Central memory CD8-positive, alpha-beta T cell (primary cell): ENCODE results near the gene CAP2.

ENCODE experiments used
- ATAC-seq: fragments of 150-1000 bp; cut with Tn5 transposase; replicated peaks from 2 replicates; pipeline ENCODE4 v1.10.0; 2022; ENCODE audit warnings: mild to moderate bottlenecking, moderate FRiP score, moderate number of reproducible peaks; ENCODE audit not compliant: poor library complexity, severe bottlenecking; ENCODE audit errors: extremely low read depth
- DNase-seq, 2 donors: peaks; one replicate each; pipeline ENCODE4 v3.0.0; 2021; ENCODE audit warnings: low spot score in 2 of 2
- H3K27ac Mint-ChIP-seq: one replicate; pipeline ENCODE4 v1.8.0; 2022; ENCODE audit warnings: low read depth, mild to moderate bottlenecking, moderate library complexity, mixed read lengths
- H3K27me3 Mint-ChIP-seq: one replicate; pipeline ENCODE4 v1.8.0; 2022; ENCODE audit warnings: mixed read lengths
- H3K36me3 Mint-ChIP-seq: one replicate; pipeline ENCODE4 v1.8.0; 2022; ENCODE audit warnings: mild to moderate bottlenecking, moderate library complexity, mixed read lengths; ENCODE audit not compliant: insufficient read depth
- H3K4me1 Mint-ChIP-seq: one replicate; pipeline ENCODE4 v1.8.0; 2022; ENCODE audit warnings: mixed read lengths
- H3K4me3 Mint-ChIP-seq: one replicate; pipeline ENCODE4 v1.8.0; 2022; ENCODE audit warnings: mild to moderate bottlenecking, moderate library complexity, mixed read lengths
- H3K9me3 Mint-ChIP-seq: one replicate; pipeline ENCODE4 v1.8.0; 2022; ENCODE audit warnings: mixed read lengths

The CAP2 gene

DNA sequence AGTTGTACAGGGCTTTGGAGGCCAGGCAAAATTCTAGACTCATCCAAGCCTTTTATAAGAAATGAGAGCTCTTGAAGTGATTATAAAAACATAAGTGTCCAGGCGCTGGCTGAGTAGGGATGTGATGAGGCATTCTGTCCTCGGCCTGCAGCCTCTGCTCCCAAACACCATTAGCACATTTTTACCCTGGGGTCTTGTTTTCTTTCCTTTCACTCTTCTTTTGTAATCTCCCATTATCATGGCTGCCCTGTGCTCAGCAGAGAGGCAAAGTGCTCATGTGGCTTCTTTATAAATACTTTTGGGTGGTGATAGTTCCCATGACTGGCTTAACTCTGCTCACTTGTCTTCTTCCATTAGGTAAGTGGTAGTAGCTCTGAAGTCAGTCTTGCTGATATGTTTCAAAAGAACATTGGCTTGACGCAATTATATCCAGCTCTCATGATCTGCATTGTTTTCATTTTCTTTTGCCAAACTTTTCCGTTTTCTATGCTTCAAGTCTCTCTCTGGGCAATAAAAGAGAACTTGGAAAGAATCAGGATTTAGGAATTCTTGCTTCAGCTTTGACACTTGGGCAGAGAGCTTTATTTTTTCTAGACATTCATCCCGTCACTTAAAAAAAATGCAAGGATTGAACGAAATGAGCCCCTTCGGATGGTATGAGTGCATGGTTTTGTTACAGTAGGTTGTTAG lies 61.1 kb downstream of the CAP2 start:
- H3K27me3 Mint-ChIP-seq, result peaks cover 70% of the 10 kb centered on the region

DNA sequence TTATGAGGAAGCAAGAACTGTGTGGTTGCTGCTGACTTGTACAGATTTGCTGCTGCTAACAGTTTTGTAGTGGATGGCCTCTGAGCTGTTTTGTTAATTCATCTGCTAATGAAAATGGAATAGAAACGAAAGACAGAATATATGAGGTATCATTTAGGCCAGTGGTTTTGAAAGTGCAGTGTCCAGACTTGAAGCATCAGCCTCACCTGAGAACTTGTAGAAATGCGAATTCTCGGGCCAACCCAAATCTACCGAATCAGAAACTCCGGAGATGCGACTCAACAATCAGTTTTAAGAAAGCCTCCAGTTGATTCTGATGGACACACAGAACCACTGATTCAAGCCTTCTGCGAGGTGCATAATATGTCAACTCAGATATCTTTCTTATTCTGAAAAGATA lies 62.5 kb downstream of the CAP2 start:
- H3K27ac Mint-ChIP-seq, result no peak overlapping the region
- ATAC-seq, result no peak
- H3K4me1 Mint-ChIP-seq, result no peaks in the 10 kb centered on the region

More for the DNA sequence above, 61.1 kb downstream of the CAP2 start:
- Mint-ChIP-seq H3K9me3 (no peaks in the 10 kb centered on the region), H3K4me3 (no peak overlapping the region), H3K36me3 (no peaks in the 10 kb centered on the region), H3K4me1 (no peaks in the 10 kb centered on the region), H3K27ac (no peak overlapping the region)
- ATAC-seq (no peak), DNase-seq (no peak)

DNA sequence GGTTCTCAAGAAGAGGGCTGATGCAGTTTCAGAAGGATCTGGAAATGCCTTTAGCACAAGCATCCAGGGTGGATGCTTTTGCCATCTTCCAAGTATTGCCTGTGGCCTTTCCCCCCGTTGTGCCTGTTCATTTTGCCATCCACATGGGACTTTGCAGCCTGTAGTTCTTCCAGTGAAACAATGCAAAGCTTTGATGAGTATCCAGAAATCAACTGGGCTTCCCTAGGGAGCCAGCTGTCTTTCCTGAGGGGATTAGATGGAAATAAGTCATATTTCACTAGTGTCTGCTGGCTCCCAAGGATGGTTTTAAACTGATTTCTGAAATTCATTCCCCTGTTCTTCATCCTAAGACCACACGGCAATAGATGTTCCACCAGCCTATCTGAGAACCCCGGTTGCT lies 63.3 kb downstream of the CAP2 start:
- Mint-ChIP-seq H3K27ac (no peak overlapping the region), H3K4me1 (no peaks in the 10 kb centered on the region), H3K36me3 (no peaks in the 10 kb centered on the region), H3K4me3 (no peak overlapping the region), H3K27me3 (peaks cover 83% of the 10 kb centered on the region), H3K9me3 (no peaks in the 10 kb centered on the region)
- DNase-seq, result no peak
- no peak for ATAC-seq

More for the DNA sequence above, 62.5 kb downstream of the CAP2 start:
- H3K9me3 Mint-ChIP-seq, result no peaks in the 10 kb centered on the region
- H3K4me3 Mint-ChIP-seq, result no peak overlapping the region
- peaks cover 83% of the 10 kb centered on the region for H3K27me3 Mint-ChIP-seq
- no peak for DNase-seq
- no peaks in the 10 kb centered on the region for H3K36me3 Mint-ChIP-seq

DNA sequence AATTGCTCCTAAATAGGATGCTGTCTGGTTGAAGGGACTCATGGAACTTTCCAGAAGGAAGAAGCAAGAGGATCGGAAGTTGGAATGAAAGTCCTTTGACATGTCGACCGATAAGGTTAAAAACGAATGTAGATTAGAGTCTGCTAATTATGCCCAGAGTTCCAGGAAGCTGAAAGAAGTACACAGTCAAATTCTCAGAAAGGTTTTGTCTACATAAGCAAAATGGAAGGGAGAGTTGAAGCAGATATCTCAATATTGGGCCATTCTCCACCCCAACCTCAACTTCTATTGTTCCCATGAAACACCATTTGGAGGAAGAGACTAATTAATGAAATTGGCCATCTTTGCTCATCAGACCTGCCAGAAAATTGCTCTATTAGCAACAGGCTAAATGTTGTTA lies 64.0 kb downstream of the CAP2 start:
- no peak overlapping the region for H3K4me3 Mint-ChIP-seq
- H3K9me3 Mint-ChIP-seq, result no peaks in the 10 kb centered on the region
- H3K27me3 Mint-ChIP-seq, result peaks cover 78% of the 10 kb centered on the region
- H3K4me1 Mint-ChIP-seq, result no peaks in the 10 kb centered on the region
- H3K27ac Mint-ChIP-seq, result no peak overlapping the region
- no peaks in the 10 kb centered on the region for H3K36me3 Mint-ChIP-seq
- ATAC-seq, result no peak
- no peak for DNase-seq

DNA sequence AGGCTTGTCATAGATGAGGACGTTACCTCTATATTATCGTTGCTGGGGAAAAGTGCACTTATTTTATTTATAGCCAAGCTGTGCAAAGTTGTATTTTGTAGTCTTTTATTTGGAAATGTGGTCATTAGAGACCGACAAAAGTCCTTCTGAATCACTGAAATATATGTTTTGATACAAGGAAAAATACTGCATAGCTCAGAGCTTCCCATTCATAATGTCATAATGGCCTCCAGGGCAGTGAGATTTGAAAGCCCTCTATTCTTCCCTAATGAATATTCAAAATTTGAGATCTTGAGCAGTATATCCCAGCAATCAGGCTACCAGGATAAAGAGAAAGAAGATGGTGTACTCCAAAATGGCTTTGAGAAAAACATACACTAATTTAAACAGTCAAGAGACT lies 64.6 kb downstream of the CAP2 start:
- no peaks in the 10 kb centered on the region for H3K4me1 Mint-ChIP-seq
- H3K27me3 Mint-ChIP-seq, result peaks cover 72% of the 10 kb centered on the region
- no peak overlapping the region for H3K27ac Mint-ChIP-seq
- ATAC-seq, result no peak
- DNase-seq, result no peak
- no peak overlapping the region for H3K4me3 Mint-ChIP-seq
- H3K36me3 Mint-ChIP-seq, result no peaks in the 10 kb centered on the region
- no peaks in the 10 kb centered on the region for H3K9me3 Mint-ChIP-seq

DNA sequence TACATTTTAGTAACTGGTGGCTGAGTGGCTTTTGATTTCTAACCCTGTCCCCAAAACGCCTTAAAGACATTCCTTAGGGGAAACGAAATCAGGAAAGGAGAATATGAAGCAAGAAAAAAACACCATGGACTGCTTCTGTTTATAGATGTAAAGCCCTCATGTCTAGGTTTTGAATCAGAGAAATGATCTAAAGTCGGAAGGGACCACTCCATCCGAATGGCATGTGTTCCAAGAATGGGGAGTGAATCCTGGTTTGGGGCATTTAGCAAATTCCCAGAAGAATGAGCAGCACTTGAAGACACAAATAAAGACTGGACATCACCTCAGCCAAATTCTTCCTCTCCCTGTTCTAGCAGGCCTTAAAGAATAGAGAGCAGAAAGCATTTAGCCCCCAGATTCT lies 65.6 kb downstream of the CAP2 start:
- H3K27ac Mint-ChIP-seq, result no peak overlapping the region
- DNase-seq, result no peak

DNA sequence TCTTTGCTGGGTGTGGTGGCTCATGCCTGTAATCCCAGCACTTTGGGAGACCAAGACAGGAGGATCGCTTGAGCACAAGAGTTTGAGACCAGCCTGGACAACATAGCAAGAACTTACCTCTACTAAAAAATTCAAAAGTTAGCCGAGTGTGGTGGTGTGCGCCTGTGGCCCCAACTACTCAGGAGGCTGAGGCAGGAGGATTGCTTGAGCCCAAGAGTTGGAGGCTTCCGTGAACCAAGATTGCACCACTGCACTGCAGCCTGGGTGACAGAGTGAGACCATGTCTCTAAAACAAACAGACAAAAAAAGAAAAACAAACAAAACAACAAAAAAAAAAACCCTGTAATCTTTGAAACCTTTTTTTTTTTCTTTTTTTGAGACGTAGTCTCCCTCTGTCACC lies 67.5 kb downstream of the CAP2 start:
- no peak overlapping the region for H3K27ac Mint-ChIP-seq
- H3K27me3 Mint-ChIP-seq, result peaks cover 48% of the 10 kb centered on the region
- no peaks in the 10 kb centered on the region for H3K9me3 Mint-ChIP-seq
- H3K4me1 Mint-ChIP-seq, result no peaks in the 10 kb centered on the region
- no peak overlapping the region for H3K4me3 Mint-ChIP-seq
- no peak for ATAC-seq
- no peaks in the 10 kb centered on the region for H3K36me3 Mint-ChIP-seq
- DNase-seq, result no peak

More for the DNA sequence above, 65.6 kb downstream of the CAP2 start:
- Mint-ChIP-seq H3K27me3 (peaks cover 63% of the 10 kb centered on the region), H3K4me3 (no peak overlapping the region), H3K36me3 (no peaks in the 10 kb centered on the region), H3K4me1 (no peaks in the 10 kb centered on the region), H3K9me3 (no peaks in the 10 kb centered on the region)
- ATAC-seq, result no peak

DNA sequence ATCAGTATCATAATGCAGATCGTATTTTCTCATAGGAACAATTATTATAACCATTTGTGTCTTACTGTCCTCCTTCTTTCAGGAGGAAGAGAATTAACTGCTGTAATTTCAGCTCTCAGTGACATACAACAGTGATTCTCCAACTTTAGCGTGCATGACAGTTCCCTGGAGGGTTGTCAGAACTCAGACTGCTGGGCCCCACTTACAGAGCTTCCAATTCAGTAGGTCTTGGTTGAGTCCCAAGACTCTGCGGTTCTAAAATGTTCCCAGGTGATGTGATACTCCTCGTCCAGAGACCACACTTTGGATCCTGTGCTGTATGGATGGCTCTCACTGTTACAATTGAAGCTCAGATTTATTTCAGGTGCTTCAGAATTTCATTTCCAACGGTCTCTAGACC lies 72.8 kb downstream of the CAP2 start:
- no peak for ATAC-seq
- DNase-seq, result no peak
- Mint-ChIP-seq H3K36me3 (no peaks in the 10 kb centered on the region), H3K4me3 (no peak overlapping the region), H3K27me3 (peaks cover 14% of the 10 kb centered on the region), H3K9me3 (no peaks in the 10 kb centered on the region), H3K4me1 (no peaks in the 10 kb centered on the region), H3K27ac (no peak overlapping the region)

DNA sequence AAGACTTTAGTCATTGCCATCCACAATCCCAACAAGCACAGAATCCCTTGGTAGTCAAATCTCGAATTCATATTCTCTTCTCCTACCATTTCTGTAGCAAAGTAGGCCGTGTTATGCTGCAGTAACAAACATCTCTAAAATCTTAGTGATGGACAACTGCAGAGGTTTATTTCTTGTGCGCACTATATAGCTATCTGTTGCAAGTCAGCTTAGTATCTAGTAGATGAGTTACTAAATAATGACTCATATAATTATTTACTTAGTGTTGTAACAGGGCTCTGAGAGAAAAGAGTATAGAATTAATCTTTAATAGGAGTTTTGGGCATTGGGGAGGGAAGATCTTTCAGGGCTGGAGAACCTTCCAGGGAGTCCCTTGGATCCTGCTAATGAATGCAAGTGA lies 73.3 kb downstream of the CAP2 start:
- Mint-ChIP-seq H3K9me3 (no peaks in the 10 kb centered on the region), H3K4me3 (no peak overlapping the region), H3K27ac (no peak overlapping the region), H3K27me3 (peaks cover 14% of the 10 kb centered on the region), H3K36me3 (no peaks in the 10 kb centered on the region), H3K4me1 (no peaks in the 10 kb centered on the region)
- DNase-seq, result no peak
- ATAC-seq, result no peak

DNA sequence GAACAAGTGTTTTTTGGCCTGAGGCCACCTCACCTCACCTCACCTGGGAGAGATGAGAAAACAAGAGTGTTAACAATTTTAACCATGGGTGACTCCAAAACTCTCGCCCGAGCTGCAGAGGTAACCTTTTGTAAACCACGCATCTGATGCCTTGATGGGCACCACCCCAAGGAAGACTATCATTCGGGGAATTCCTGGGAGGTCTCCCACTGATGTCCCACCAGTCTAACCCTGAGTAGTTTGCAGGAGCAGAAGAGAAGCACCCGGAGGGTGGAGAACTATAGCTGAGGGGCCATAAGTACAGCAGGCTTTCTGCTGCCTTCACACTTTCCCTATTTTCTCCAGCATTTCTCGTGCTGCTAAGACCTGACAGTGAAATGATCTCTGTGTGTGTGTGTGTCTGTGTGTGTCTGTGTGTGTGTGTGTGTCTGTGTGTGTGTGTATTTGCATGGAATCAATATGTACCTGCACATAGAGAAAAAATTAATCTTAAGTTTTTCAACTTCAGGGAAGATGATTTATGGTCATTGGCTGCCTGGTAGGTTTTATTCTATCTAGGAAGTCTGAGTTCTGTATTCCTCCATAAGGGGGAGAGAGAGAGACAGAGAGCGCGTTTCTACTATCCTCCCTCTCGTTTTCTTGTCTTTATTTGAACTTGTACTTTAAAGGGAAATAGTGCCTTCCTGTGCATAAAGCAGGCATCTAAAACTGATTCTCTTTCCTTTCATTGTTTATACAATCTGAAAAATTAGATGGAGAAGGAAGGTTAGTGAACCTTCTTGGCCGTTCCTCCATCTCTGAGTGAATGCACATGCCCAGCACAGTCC lies 75.8 kb downstream of the CAP2 start:
- ATAC-seq (no peak), DNase-seq (no peak)
- Mint-ChIP-seq H3K36me3 (no peaks in the 10 kb centered on the region), H3K9me3 (no peaks in the 10 kb centered on the region), H3K4me3 (no peak overlapping the region), H3K27me3 (peaks cover 14% of the 10 kb centered on the region), H3K27ac (no peak overlapping the region), H3K4me1 (no peaks in the 10 kb centered on the region)

DNA sequence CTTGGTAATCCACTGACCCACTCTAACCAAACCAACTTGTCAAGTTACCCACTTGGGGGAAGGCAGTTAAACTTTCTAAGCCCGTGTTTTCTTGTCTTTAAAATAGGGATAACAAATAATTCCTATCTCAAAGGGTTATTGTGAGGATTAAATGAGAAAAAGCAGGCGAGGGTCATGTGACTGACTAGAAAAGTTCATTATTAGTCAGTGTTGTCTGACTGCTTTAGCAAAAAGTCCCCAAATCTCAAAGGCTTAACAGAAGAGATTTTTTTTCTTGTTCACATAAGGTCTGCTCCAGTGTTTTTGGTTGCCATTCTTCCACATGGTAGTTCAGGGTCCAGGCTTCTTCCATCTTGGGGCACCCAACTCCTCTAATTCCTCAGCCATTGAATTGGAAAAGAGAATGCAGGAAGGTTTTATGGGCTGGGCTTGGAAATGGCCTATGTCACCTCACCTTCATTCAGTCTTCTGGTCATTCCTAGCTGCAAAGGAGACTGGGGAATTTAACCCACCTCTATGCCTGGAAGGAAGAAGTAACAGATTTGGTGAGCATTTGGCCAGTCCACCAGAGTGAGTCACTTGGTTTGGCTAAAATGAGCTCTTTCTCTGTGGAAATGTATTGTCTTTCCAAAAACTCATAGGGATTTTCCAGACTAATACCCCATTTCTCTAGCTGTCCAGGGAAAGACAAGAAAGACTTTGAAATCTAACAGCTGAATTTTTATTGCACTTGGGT lies 77.0 kb downstream of the CAP2 start:
- Mint-ChIP-seq H3K36me3 (no peaks in the 10 kb centered on the region), H3K4me1 (no peaks in the 10 kb centered on the region), H3K27ac (no peak overlapping the region), H3K9me3 (no peaks in the 10 kb centered on the region), H3K4me3 (no peak overlapping the region), H3K27me3 (peaks cover 14% of the 10 kb centered on the region)
- no peak for DNase-seq
- no peak for ATAC-seq

DNA sequence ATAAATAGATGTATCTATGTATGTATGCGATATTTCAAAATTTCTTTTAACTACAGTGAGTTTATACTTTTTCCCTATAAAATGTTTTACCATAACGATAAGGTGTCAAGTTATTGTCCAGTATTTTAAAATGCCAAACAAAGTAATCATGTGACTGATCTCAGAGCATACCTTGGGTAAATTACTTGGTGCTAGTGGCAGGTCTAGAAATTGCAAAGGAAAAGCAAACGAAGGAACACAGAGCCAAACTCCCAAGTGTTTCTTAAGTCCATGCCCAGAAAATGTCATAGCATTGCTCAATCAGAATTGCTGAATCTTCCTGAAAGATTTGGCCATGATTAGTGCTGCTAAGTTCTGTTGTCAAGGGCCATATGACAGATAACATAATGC lies 77.5 kb downstream of the CAP2 start:
- ATAC-seq, result no peak
- Mint-ChIP-seq H3K4me3 (no peak overlapping the region), H3K36me3 (no peaks in the 10 kb centered on the region), H3K4me1 (no peaks in the 10 kb centered on the region), H3K27me3 (peaks cover 14% of the 10 kb centered on the region), H3K27ac (no peak overlapping the region), H3K9me3 (no peaks in the 10 kb centered on the region)
- no peak for DNase-seq
